ENCODE results near the gene INAVA. TPM values are rescaled to one million over a fixed set of nuclear protein-coding genes. Genes with fewer than 3 reads are reported as not detected.

INAVA gene
- total RNA-seq, 1 donor from 2014 or later: 34.6 TPM

- Mint-ChIP-seq H3K27ac (no peak overlapping the region), H3K4me3 (no peak overlapping the region), H3K36me3 (no peaks in the 10 kb centered on the region), H3K27me3 (ENCODE audit: low read depth) (no peaks in the 10 kb centered on the region), H3K9me3 (no peaks in the 10 kb centered on the region), H3K4me1 (peaks cover 8% of the 10 kb centered on the region)
- DNase-seq (ENCODE audit: low spot score in 2 of 2, unreplicated experiment in 2 of 2): no peak
- no peak for TF ChIP-seq CTCF (IDR thresholded peaks at IDR 0.05; ENCODE audit: unreplicated experiment)
Measured at GRCh38 chr1:200887036-200887435, 7.7 kb upstream of the INAVA start.

GRCh38 chr1:200887772-200888348, 6.8 kb upstream of the INAVA start:
- Mint-ChIP-seq H3K4me1 (peaks cover 17% of the 10 kb centered on the region), H3K9me3 (no peaks in the 10 kb centered on the region), H3K27me3 (ENCODE audit: low read depth) (no peaks in the 10 kb centered on the region), H3K36me3 (no peaks in the 10 kb centered on the region), H3K4me3 (no peak overlapping the region), H3K27ac (no peak overlapping the region)
- no peak for TF ChIP-seq CTCF (IDR thresholded peaks at IDR 0.05; ENCODE audit: unreplicated experiment)
- DNase-seq (ENCODE audit: low spot score in 2 of 2, unreplicated experiment in 2 of 2): no peak

DNA sequence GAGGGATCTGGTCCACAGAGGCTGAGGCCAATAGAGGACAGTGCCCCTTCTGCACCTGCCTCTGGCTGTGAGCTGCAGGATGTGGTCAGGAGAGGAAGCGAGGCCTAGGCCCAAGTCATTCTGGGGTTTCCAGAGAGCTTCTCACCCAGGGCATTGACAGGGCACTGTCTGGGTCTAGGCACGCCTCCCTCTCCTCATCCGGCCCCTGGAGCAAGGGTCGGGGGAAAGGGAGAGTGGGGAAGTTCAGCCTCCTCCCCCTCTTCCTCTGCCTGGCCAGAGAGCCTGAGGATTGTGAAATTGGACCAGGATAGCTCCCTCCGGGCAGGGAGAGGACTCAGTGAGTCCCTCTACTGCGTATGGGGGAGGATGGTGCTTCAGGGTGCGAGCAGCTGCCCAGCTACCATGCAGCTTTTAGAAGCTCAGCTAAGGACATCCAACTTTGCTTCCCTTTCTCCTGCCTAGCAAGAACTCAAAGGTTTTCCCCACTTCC, 6.3 kb upstream of the INAVA start:
- no peaks in the 10 kb centered on the region for H3K9me3 Mint-ChIP-seq
- H3K4me1 Mint-ChIP-seq: peaks cover 21% of the 10 kb centered on the region
- no peak overlapping the region for H3K4me3 Mint-ChIP-seq
- no peak for DNase-seq (ENCODE audit: low spot score in 2 of 2, unreplicated experiment in 2 of 2)
- no peaks in the 10 kb centered on the region for H3K36me3 Mint-ChIP-seq
- H3K27me3 Mint-ChIP-seq (ENCODE audit: low read depth): no peaks in the 10 kb centered on the region
- no peak overlapping the region for H3K27ac Mint-ChIP-seq
- no peak for TF ChIP-seq CTCF (IDR thresholded peaks at IDR 0.05; ENCODE audit: unreplicated experiment)

DNA sequence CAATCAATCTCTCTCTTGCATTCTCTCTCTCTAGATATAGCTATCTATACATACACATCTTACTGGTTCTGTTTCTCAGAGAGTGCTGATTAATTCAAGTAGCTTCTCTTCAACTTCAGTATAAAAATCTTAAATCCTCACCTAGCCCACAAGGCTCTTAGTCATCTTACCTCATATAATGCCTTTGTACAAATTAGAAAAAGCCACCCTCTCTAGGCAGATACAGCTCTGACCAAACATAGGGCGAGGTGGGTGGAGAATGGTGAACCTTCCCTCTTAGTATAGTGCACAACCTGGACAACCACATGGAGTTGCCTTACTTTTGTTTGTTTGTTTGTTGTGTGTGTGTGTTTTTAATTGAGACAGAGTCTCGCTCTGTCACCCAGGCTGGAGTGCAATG, 5.1 kb upstream of the INAVA start:
- Mint-ChIP-seq H3K4me3 (no peak overlapping the region), H3K27ac (no peak overlapping the region), H3K36me3 (no peaks in the 10 kb centered on the region), H3K27me3 (ENCODE audit: low read depth) (no peaks in the 10 kb centered on the region), H3K4me1 (peaks cover 33% of the 10 kb centered on the region), H3K9me3 (no peaks in the 10 kb centered on the region)
- TF ChIP-seq CTCF (IDR thresholded peaks at IDR 0.05; ENCODE audit: unreplicated experiment): no peak
- no peak for DNase-seq (ENCODE audit: low spot score in 2 of 2, unreplicated experiment in 2 of 2)

DNA sequence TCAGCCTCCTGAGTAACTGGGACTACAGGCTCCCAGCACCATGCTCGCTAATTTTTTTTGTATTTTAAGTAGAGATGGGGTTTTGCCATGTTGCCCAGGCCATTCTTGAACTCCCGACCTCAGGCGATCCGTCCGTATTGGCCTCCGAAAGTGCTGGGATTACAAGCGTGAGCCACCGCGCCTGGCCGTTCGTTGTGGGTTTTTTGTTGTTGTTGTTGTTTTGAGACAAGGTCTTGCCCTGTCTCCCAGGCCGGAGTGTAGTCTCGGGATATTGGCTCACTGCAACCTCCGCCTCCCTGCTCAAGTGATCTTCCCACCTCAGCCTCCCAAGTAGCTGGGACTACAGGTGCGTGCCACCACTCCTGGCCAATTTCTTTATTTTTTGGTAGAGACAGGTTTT, 4.7 kb upstream of the INAVA start:
- Mint-ChIP-seq H3K9me3 (no peaks in the 10 kb centered on the region), H3K27ac (no peak overlapping the region), H3K4me3 (peak overlapping the region; percentile 94), H3K4me1 (peaks cover 38% of the 10 kb centered on the region), H3K36me3 (no peaks in the 10 kb centered on the region), H3K27me3 (ENCODE audit: low read depth) (no peaks in the 10 kb centered on the region)
- no peak for DNase-seq (ENCODE audit: low spot score in 2 of 2, unreplicated experiment in 2 of 2)
- no peak for TF ChIP-seq CTCF (IDR thresholded peaks at IDR 0.05; ENCODE audit: unreplicated experiment)
